Kidney (tissue), 14 donors: ENCODE results near the gene PLEKHH1. TPM values are rescaled to one million over a fixed set of nuclear protein-coding genes. Genes with fewer than 3 reads are reported as not detected.

ENCODE experiments used
- DNase-seq, 5 donors: peaks; one replicate each; pipeline ENCODE4 v3.0.0-alpha.2; 2013 to 2020
- FAIRE-seq: peaks from 2 replicates; lab custom pipeline; 2012; peaks lifted over from hg19 to GRCh38; lab: Jason Lieb, UNC
- H3K27ac ChIP-seq, 2 donors: one replicate each; pipeline ENCODE4 v1.7.0; 2013; ENCODE audit warnings: low read depth in 2 of 2, low read length in 2 of 2, inconsistent platforms in 1 of 2
- H3K27me3 ChIP-seq: one replicate; pipeline ENCODE4 v1.7.1; 2013; ENCODE audit warnings: low read length, inconsistent platforms; ENCODE audit not compliant: control insufficient read depth, insufficient read depth
- H3K36me3 ChIP-seq, 3 donors: one replicate each; pipeline versions ENCODE4 v1.7.0 to v1.7.1; 2013; ENCODE audit warnings: low read length in 3 of 3, control low read depth in 1 of 3, inconsistent platforms in 1 of 3; ENCODE audit not compliant: insufficient read depth in 3 of 3, control insufficient read depth in 2 of 3
- H3K4me1 ChIP-seq, 3 donors: one replicate each; pipeline versions ENCODE4 v1.7.0 to v1.7.1; 2013; ENCODE audit warnings: low read length in 3 of 3, inconsistent platforms in 1 of 3, low read depth in 1 of 3; ENCODE audit not compliant: control insufficient read depth in 2 of 3, insufficient read depth in 2 of 3
- H3K4me3 ChIP-seq, 3 donors: one replicate each; pipeline versions ENCODE4 v1.7.0 to v1.8.1; 2013; ENCODE audit warnings: low read length in 3 of 3, control low read depth in 1 of 3, inconsistent platforms in 1 of 3
- H3K9ac ChIP-seq, 3 donors: one replicate each; pipeline versions ENCODE4 v1.7.0 to v1.7.1; 2013; ENCODE audit warnings: low read length in 3 of 3, control low read depth in 1 of 3, inconsistent platforms in 1 of 3
- H3K9me3 ChIP-seq, 3 donors: one replicate each; pipeline versions ENCODE4 v1.7.0 to v1.7.1; 2013; ENCODE audit warnings: low read length in 3 of 3, control low read depth in 1 of 3, inconsistent platforms in 1 of 3; ENCODE audit not compliant: control insufficient read depth in 2 of 3, insufficient read depth in 1 of 3
- CTCF ChIP-seq: IDR thresholded peaks from 3 replicates; pipeline ENCODE4 v1.5.1; 2012; ENCODE audit warnings: mild to moderate bottlenecking, moderate library complexity, borderline replicate concordance; ENCODE audit not compliant: insufficient read depth; ENCODE audit errors: extremely low read depth
- intact Hi-C: fragments of 100-400 bp; cut with DNase I; formaldehyde crosslinking; loops from one replicate; pipeline ENCODE4 v1.11.1; 2022
- polyA plus RNA-seq: library from polyadenylated mRNA; stranded (reverse); fragments of 350-450 nt; fragmentation: Illumina TruSeq; extraction: RNeasy Lipid Tissue Mini Kit (QIAGEN cat#74804); gene quantifications from one replicate; pipeline ENCODE4 v1.2.3, GENCODE V29; 2014; ENCODE audit warnings: low read depth, low replicate concordance; ENCODE audit not compliant: insufficient read depth
- total RNA-seq: library from RNA; stranded (reverse); fragmentation: NEBNext Ultra II Directional; extraction: Animal tissue kit (Norgen Biotek cat#: 25700); gene quantifications from one replicate; pipeline ENCODE4 v1.2.1, GENCODE V29; 2021
- donor health status: control.
- donor health status: control.
- donor health status: control.
- donor health status: control.
- donor health status: control.
- donor health status: DM: yes; HTN: yes; CAD: no.
- donor health status: Normal renal cell carcinoma (clear cell type).

The PLEKHH1 gene
- total and polyA plus RNA-seq, 2 donors from 2014 or later, result 9.1 to 26.2 TPM

DNA sequence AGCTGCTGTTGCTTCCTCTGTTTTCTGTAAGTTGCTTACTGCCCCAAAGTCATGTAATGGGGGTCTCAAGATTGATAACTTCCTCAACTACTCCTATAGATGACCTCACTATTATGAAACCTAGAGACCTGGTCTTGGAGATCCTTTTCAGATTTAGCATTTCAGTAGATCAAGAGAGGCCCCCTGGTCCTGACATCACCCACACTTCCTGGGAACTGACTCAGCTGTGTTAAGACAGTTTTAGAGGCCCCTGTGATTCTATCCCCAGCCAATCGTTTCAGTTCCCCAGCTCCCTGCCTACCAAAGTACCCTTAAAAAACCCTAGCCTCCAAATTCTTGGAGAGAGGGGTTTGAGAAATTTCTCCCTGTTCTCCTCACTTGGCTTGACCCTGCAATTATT, 77.4 kb downstream of the PLEKHH1 start:
- Histone ChIP-seq H3K27ac (no peak overlapping the region), H3K4me3 (no peak overlapping the region), H3K27me3 (no peaks in the 10 kb centered on the region), H3K36me3 (no peaks in the 10 kb centered on the region), H3K9ac (no peak overlapping the region), H3K4me1 (no peaks in the 10 kb centered on the region), H3K9me3 (no peaks in the 10 kb centered on the region)
- FAIRE-seq, result no peak
- no peak for DNase-seq
- no peak for TF ChIP-seq CTCF
- intact Hi-C loops, result loop anchor here (10.0 kb wide), 1 partner anchor 54 kb away; no protein-coding TSS in a partner anchor

- H3K9ac ChIP-seq, result peak overlapping the region in 2 of 3 donors; percentile 9 to 37
- peak overlapping the region in 1 of 2 donors; percentile 25 for H3K27ac ChIP-seq
- peaks cover 0 to 6% (median 5%) of the 10 kb centered on the region in 3 donors for H3K4me1 ChIP-seq
- no peaks in the 10 kb centered on the region for H3K9me3 ChIP-seq
- FAIRE-seq (no peak), DNase-seq (peak in 3 of 5 donors; percentile 28 to 94 (median 92))
- no peaks in the 10 kb centered on the region for H3K27me3 ChIP-seq
- intact Hi-C loops, result loop anchor here (10.0 kb wide), 1 partner anchor 46 kb away; no protein-coding TSS in a partner anchor
- H3K36me3 ChIP-seq, result no peaks in the 10 kb centered on the region
- peak; percentile 65 for TF ChIP-seq CTCF
- H3K4me3 ChIP-seq, result no peak overlapping the region
These were observed 85.5 kb downstream of the PLEKHH1 start for GRCh38 chr14:67618617-67619063.

DNA sequence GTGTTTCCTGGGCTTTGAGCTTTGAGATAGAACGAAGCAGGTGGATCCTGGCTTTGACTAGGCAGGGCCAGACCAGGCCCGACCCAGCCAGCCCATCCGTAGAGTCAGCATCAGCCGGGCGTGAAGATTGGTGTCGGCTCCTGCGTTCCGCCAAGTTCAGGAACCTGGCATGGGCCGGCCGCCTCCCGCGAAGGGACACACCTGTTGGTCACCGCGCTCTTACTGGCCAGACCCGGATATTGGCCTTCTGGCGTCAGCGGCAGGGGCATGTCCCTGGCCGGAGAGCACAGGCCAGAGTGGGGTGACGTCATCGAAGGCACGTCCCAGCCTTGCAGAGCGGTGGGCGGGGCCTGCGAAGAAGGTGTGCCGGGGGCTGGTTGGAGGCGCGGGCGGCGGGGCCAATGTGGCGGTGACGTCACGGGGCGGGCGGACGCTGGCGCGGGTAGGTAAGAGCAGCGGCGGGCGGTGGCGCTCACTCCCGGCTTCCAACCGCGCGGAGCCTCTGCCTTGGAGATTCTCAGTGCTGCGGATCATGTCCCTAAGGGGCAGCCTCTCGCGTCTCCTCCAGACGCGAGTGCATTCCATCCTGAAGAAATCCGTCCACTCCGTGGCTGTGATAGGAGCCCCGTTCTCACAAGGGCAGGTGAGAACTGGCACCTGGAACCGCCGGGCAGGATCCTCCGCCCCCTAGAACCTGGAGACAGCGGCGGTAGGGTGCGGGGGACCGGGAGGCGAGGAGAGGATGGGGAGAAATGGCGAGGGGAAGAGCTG, 86.5 kb downstream of the PLEKHH1 start, which contains the start of gene ARG2:
ARG2 (plus strand) TSS at position 475 of the 771 bp plus-strand sequence; CDS start at position 533, 58 bp downstream.
- H3K27me3 ChIP-seq, result no peaks in the 10 kb centered on the region
- peak; percentile 17 for TF ChIP-seq CTCF
- H3K9ac ChIP-seq, result peak within 1 kb of the TSS; percentile 38 to 82 (median 64)
- no peaks in the 10 kb centered on the region for H3K36me3 ChIP-seq
- H3K27ac ChIP-seq, result peak within 1 kb of the TSS; percentile 79 to 85
- no peaks in the 10 kb centered on the region for H3K9me3 ChIP-seq
- H3K4me1 ChIP-seq, result peaks cover 0 to 6% (median 5%) of the 10 kb centered on the region in 3 donors
- intact Hi-C loops, result loop anchor here (10.0 kb wide), 1 partner anchor 45 kb away; no protein-coding TSS in a partner anchor
- peak within 1 kb of the TSS; percentile 63 to 78 (median 76) for H3K4me3 ChIP-seq
- peak; percentile 11 for FAIRE-seq
- peak; percentile 96 to 100 (median 97) for DNase-seq
